ACHN (cell line): Measurements from ENCODE around the gene WDR6.
A peak's percentile ranks its signal among the peaks of the same experiment; 100 is the strongest.

Experiments
- DNase-seq: peaks from one replicate; pipeline ENCODE4 v3.0.0-alpha.2; 2015
- in situ Hi-C: cut with HindIII; loops from 2 replicates; pipeline ENCODE4 v1.10.0; 2017; ENCODE audit warnings: low sequenced_read_pairs, low pct_ligation_motif_present, low pct_unique_long_range_greater_than_20kb

The WDR6 gene

DNA sequence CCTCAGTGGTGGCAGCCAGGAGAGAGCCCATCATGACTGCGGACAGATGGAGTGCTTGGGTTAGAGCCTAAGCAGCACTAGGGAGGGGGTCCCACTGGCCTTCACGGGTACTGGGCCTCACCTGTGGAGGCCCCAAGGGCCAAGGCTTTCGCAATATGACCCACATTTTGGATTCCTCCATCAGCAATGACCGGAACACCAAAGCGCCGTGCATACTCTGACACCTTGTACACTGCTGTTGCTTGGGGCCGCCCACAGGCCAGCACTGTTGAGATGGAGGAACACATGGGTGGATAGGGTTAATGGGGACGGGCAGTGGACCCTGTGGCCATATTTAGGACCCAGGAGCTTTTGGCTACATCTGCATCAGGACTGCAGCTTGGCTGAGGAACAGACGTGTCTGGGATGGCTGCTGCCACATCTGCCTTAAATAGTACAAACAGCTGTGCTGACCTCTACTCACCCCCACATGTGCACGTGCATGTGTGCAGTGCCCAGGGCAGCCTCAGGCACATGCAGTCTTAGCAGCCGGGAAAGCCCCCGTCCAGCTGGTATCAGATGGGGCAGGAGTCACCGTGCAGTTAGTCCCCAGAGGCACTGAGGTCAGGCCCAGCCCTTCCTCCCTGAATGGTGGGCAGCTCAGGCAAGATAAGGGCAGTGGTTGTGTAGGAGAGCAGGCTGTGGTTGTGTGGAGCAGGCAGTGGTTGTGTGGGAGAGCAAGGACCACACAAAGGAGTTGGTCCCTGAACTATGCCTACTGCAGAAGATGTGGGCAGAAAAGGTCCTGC lies 18.0 kb downstream of the WDR6 start:
- DNase-seq = no peak
- in situ Hi-C loops = no loop called here

DNA sequence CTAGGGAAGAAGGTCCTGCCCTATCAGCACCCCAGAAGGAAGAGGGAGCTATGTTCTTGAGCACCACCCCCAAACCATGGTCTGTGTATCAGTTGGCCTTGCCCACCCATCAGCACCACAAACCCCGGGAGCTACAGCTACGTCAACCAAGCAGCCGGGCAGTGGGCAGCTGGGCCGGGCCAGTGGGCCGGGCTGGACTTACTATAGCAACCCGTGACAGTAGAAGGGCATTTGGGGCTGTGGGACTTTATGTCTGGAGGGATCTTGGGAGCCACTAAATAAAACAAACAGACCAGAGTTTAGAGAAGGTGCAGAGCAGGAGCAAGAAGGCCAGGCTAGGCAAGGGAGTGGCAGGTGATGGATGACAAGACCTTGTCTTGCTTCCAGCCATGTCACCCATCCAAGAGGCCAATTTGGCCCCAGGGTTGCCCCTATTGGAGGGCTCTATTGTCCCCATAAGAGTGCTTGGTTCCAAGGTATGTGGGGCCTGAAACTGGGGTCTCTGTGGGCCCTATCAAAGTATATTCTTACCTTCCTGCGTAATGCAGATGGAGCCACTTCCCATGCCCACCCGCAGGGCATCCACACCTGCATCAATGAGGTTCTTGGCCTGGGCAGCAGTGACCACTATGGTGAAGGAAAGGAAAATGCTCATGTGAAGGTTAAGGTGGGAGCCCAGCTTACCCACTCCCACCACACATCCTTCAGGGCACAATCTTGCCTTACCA lies 18.8 kb downstream of the WDR6 start:
- in situ Hi-C loops = no loop called here
- DNase-seq = no peak

GRCh38 chr3:49026536-49026935 lies 19.3 kb downstream of the WDR6 start:
- DNase-seq = no peak
- in situ Hi-C loops = no loop called here

DNA sequence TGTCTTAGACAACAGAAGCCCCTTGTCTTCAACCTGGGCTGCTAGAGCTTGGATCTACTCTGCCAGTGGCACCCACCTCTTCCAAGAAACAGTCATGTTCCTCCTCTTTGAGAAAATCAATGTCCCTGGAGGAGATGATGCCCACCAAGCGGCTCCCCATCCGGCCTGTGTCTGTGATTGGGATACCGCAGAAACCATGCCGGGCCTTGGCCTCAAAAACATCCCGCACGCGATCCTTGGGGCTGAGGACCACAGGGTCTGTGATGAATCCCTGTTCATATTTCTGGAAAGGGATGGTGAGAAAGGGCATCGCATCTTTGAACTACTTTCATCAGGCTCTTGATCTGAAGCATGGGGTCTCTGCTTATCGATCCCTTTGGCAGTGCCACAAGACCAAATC lies 20.4 kb downstream of the WDR6 start:
- DNase-seq = no peak
- in situ Hi-C loops = no loop called here

GRCh38 chr3:49028298-49028672 lies 21.1 kb downstream of the WDR6 start:
- no peak for DNase-seq
- in situ Hi-C loops = no loop called here

DNA sequence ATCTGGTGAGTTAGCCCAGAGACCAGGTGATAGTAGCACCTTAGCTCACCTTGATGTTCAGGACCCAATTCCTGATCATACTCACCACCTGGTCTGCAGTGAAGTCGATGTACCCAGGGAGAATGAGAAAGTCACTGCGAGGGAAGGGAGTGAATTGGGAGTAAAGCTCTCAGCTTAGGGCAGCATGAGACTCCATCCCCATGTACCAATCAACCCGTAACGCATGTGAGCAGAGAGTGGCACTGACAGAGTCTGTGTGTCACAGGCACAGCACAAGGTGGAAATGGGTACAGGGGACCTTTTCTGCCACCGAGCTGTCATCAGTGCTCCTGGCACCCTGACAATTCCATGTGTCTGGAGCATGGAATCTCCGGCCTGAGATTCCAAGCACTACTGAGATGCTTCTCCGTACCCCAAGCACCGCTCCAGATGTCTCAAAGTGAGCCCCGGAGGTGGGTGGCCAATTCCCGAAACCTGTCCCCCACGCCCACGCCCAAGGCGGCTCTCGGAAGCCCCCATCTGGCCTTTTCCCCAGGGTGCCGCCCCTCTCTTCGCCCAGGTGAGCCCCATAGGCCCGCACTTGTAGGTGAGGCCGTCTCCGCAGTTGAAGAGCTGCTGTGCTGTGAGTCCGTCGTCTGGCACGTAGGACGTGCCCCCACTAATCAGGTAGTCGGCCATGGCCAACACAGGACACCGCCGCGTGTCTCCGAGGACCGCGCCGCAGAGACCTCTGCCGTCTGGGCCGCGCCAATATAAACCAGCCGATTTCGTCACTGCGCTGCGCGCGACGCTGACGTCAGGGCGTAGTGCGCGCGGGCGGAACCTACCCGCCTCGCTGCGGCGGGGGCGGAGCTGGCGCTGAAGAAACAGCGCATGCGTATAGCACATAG lies 21.7 kb downstream of the WDR6 start, which contains the start of gene IMPDH2:
Gene IMPDH2, minus strand, starts transcription at position 726 of the 890 bp plus-strand sequence. Its CDS starts 48 bp downstream, at position 678.
- DNase-seq = peak; percentile 91
- in situ Hi-C loops = no loop called here

GRCh38 chr3:49029563-49029884 lies 22.3 kb downstream of the WDR6 start:
- no peak for DNase-seq
- in situ Hi-C loops = no loop called here

DNA sequence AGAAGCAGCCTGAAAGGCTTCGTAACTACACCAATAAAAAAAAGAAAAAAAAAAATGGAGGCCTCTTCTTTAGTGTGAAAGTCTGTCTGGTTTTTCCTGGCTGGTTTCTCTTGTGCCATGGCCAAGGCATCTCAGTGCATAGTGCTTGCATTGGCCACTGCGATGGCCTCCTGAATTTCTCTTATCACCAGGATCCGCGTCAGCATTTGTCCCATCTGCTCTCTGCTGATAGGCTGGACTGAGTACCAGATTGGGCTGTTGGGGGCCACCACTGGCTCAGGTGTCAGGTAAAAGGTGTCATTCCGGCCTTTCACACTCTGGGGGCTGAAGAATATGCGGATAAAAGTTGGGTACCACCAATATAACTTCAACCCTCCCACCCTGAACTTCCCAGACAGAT lies 23.1 kb downstream of the WDR6 start:
- in situ Hi-C loops = no loop called here
- DNase-seq = no peak

- in situ Hi-C loops = no loop called here
Measured at GRCh38 chr3:49032646-49033304, 25.6 kb downstream of the WDR6 start.

DNA sequence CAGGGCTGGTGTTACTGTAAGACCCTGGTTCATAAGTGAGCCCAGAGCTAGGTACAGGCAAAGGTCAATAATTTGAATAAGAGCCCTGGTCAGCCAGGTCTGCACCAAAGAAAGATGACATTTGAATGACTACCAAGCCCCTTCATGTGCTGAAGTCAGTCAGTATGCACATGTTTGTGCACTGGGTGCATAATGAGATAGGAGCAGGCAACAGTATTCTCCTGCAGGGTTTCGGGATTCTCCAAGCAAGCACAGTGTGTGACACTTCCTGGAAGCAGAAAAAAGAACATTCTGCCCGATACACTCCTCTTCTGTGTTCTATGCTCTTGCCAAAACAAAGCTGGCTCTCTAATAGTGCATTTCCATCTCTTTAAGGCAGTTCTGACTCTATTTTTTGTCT lies 27.5 kb downstream of the WDR6 start:
- in situ Hi-C loops = no loop called here

More at GRCh38 chr3:49032646-49033304, 25.6 kb downstream of the WDR6 start:
- DNase-seq = no peak

DNA sequence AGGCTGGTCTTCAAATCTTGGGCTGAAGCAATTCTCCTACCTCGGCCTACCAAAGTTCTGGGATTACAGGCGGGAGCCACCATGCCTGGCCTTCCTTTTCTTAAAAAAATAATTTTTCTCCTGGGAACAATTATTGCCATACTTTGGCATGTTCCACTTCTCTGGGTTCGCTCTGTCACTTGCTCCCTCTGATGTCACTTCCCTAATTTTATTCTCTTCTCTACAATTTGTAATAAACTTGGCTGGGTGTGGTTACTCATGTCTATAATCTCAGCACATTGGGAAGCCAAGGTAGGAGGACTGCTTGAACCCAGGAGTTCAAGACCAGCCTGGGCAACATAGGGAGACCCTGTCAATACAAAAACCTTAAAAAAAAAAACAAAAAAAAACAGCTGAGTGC lies 28.1 kb downstream of the WDR6 start:
- in situ Hi-C loops = no loop called here

More for the DNA sequence above, 27.5 kb downstream of the WDR6 start:
- DNase-seq = no peak

GRCh38 chr3:49053543-49053942 lies 46.4 kb downstream of the WDR6 start:
- DNase-seq = no peak
- in situ Hi-C loops = no loop called here

More for the DNA sequence above, 28.1 kb downstream of the WDR6 start:
- no peak for DNase-seq

DNA sequence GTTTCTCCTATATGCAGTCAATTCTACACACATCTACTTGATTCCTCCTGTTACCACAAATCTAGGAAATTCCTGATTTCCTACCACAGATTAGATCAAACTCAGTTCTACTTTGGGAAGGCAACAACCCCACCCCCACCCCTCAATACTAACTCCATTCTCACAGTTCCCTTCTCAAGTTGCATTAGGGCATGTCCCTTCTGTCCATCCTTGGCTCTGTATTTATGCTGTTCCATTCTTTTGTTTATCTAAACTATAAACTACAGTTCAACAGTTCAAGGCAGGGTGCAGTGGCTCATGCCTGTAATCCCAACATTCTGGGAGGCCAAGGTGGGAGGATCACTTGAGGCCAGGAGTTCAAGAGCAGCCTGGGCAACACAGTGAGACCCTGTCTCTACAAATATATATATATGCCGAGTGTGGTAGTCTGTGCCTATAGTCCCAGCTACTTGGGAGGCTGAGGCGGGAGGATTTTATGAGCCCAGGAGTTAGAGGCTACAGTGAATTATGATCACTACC lies 47.2 kb downstream of the WDR6 start:
- no peak for DNase-seq

GRCh38 chr3:49057268-49057667 lies 50.1 kb downstream of the WDR6 start:
- no peak for DNase-seq
- in situ Hi-C loops = no loop called here

More for the DNA sequence above, 47.2 kb downstream of the WDR6 start:
- in situ Hi-C loops = no loop called here

DNA sequence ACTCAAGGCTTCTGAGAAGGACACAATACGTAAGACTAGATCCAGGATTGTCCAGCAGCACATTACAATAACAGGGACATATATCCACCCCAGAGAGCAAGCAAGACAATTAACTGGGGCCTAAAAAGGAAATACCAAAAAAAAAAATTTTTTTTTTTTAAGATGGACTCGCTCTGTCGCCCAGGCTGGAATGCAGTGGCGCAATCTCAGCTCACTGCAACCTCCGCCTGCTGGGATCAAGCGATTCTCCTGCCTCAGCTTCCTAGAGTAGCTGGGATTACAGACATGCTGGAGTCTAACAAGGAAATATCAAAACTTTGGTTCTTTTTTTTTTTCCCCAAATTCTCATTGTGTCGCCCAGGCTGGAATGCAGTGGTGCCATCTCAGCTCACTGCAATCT lies 50.8 kb downstream of the WDR6 start:
- no peak for DNase-seq
- in situ Hi-C loops = no loop called here
